ENCODE results near the gene CCL1. TPM values are rescaled to one million over a fixed set of nuclear protein-coding genes. Genes with fewer than 3 reads are reported as not detected.

Gene CCL1
- total RNA-seq, 1 donor from 2014 or later, result not detected

- peaks cover 11% of the 10 kb centered on the region for H3K4me1 Mint-ChIP-seq (ENCODE audit: unreplicated experiment)
- no peaks in the 10 kb centered on the region for H3K9me3 Mint-ChIP-seq
- no peak overlapping the region for H3K27ac Mint-ChIP-seq
- H3K36me3 Mint-ChIP-seq, result no peaks in the 10 kb centered on the region
- peaks cover 9% of the 10 kb centered on the region for H3K27me3 Mint-ChIP-seq
- TF ChIP-seq CTCF (conservative IDR thresholded peaks at IDR 0.05), result no peak
- no peak overlapping the region for H3K4me3 Mint-ChIP-seq
- DNase-seq (ENCODE audit: extremely low spot score, unreplicated experiment), result peak; percentile 27
These were observed 12.5 kb upstream of the CCL1 start for GRCh38 chr17:34375426-34375997.

- no peaks in the 10 kb centered on the region for H3K36me3 Mint-ChIP-seq
- no peak for TF ChIP-seq CTCF (conservative IDR thresholded peaks at IDR 0.05)
- no peak overlapping the region for H3K27ac Mint-ChIP-seq
- H3K9me3 Mint-ChIP-seq, result no peaks in the 10 kb centered on the region
- H3K4me3 Mint-ChIP-seq, result no peak overlapping the region
- no peak for DNase-seq (ENCODE audit: extremely low spot score, unreplicated experiment)
- H3K27me3 Mint-ChIP-seq, result peaks cover 9% of the 10 kb centered on the region
- H3K4me1 Mint-ChIP-seq (ENCODE audit: unreplicated experiment), result peaks cover 16% of the 10 kb centered on the region
These were observed 11.4 kb upstream of the CCL1 start for GRCh38 chr17:34374457-34374856.

DNA sequence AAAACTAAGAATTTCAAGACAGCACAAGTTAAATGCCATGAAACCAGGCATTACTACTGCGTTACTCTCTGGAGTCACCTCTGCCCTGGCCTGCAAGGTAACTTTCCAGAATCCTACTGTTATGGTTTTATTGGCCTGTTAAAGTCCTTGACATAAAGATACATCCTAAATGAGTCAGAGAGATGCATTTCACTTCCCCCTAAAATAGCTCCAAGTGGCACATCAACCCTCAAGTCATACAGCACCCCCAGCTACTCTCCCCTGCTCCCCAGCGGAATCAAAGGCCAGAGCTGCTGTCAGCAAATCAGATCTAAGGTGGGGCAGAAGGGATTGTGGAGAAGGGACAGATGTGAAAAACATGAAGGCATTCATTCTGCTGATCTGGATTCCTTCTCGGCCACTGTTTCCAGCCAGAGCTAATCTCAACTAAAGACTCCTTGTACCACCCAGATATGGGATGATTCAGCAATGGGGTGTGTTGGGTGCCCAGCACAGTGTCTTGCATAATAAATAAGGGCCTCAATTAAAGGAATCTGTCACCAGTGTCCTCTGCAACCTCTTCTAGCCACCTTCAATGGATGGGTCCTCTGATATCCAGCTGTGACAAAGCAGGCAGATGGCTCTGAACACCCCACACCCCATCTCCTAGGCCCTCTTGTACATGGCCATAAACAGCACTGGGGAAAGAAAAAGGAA lies 8.5 kb upstream of the CCL1 start:
- peaks cover 16% of the 10 kb centered on the region for H3K4me1 Mint-ChIP-seq (ENCODE audit: unreplicated experiment)
- no peak for DNase-seq (ENCODE audit: extremely low spot score, unreplicated experiment)
- no peaks in the 10 kb centered on the region for H3K9me3 Mint-ChIP-seq
- H3K27me3 Mint-ChIP-seq, result peaks cover 12% of the 10 kb centered on the region
- no peaks in the 10 kb centered on the region for H3K36me3 Mint-ChIP-seq
- no peak for TF ChIP-seq CTCF (conservative IDR thresholded peaks at IDR 0.05)
- no peak overlapping the region for H3K4me3 Mint-ChIP-seq
- no peak overlapping the region for H3K27ac Mint-ChIP-seq

DNA sequence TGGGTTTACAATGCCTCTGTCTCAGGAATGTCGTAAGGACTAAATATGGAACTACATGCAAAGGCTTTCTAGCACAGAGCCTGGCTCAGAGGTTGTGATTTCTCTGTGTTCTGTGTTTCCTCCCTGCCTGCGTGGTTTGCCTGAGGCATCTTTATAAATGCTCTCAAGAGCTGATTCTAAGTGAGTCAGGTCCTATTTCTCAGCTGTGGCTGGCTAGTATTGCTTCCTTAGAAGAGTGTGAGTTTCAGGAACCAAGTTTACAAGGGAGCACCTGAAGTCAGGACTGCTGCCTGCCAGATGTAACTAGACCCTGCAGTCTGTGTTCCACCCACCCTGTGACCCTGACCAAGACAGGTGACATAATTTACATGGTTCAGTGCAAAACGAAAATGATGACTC lies 8.0 kb upstream of the CCL1 start:
- no peaks in the 10 kb centered on the region for H3K9me3 Mint-ChIP-seq
- H3K27me3 Mint-ChIP-seq, result peaks cover 16% of the 10 kb centered on the region
- no peak for TF ChIP-seq CTCF (conservative IDR thresholded peaks at IDR 0.05)
- DNase-seq (ENCODE audit: extremely low spot score, unreplicated experiment), result no peak
- peaks cover 16% of the 10 kb centered on the region for H3K4me1 Mint-ChIP-seq (ENCODE audit: unreplicated experiment)
- no peak overlapping the region for H3K4me3 Mint-ChIP-seq
- H3K27ac Mint-ChIP-seq, result no peak overlapping the region
- no peaks in the 10 kb centered on the region for H3K36me3 Mint-ChIP-seq

GRCh38 chr17:34370376-34370996 lies 7.5 kb upstream of the CCL1 start:
- H3K4me3 Mint-ChIP-seq, result no peak overlapping the region
- H3K4me1 Mint-ChIP-seq (ENCODE audit: unreplicated experiment), result peaks cover 16% of the 10 kb centered on the region
- no peak for TF ChIP-seq CTCF (conservative IDR thresholded peaks at IDR 0.05)
- no peaks in the 10 kb centered on the region for H3K36me3 Mint-ChIP-seq
- no peak overlapping the region for H3K27ac Mint-ChIP-seq
- no peaks in the 10 kb centered on the region for H3K9me3 Mint-ChIP-seq
- peaks cover 16% of the 10 kb centered on the region for H3K27me3 Mint-ChIP-seq
- DNase-seq (ENCODE audit: extremely low spot score, unreplicated experiment), result peak; percentile 36
